SH-SY5Y (cell line): Measurements from ENCODE around the gene PSME1.

Experiments
- GATA2 ChIP-seq: IDR thresholded peaks from 2 replicates; pipeline ENCODE4 v1.6.1; 2011; ENCODE audit warnings: mild to moderate bottlenecking, low read depth, low read length
- GATA3 ChIP-seq: IDR thresholded peaks from 2 replicates; pipeline ENCODE4 v1.6.1; 2011; ENCODE audit warnings: low read depth, mild to moderate bottlenecking, low read length, moderate library complexity

GRCh38 chr14:24145219-24145618 is 9.2 kb downstream of the PSME1 start:
- TF ChIP-seq GATA2, result no peak
- no peak for TF ChIP-seq GATA3
